IMR-90 (cell line): ENCODE measurements around the gene USP20. TPM values are rescaled to one million over a fixed set of nuclear protein-coding genes. Genes with fewer than 3 reads are reported as not detected.

ENCODE experiments used
- ATAC-seq: fragments of 200-7000 bp; cut with Tn5 transposase; 2 replicates; pipeline ENCODE4 v1.9.1; 2020; ENCODE audit warnings: low read depth, mild to moderate bottlenecking, moderate library complexity
- BruUV-seq: library from RNA; stranded (reverse); fragments of 400-500 nt; replicated peaks from 2 replicates; lab custom pipeline; 2021; lab: Mats Ljungman, UMichigan
- CTCF ChIA-PET: fragments of 300-600 bp; formaldehyde crosslinking; extraction: SDS; loops from one replicate; lab custom pipeline; 2021; ENCODE audit warnings: antibody characterized with exemption; lab: Yijun Ruan, JAX
- POLR2A ChIA-PET: fragments of 300-600 bp; sonication (Branson Sonifier 250); formaldehyde crosslinking; loops from one replicate; lab custom pipeline; 2022; ENCODE audit warnings: antibody characterized with exemption; ENCODE audit not compliant: unreplicated experiment; lab: Charles Lee
- DNase-seq: peaks from one replicate; pipeline ENCODE4 v3.0.0; 2013
- H2AFZ ChIP-seq: replicated peaks from 2 replicates; pipeline ENCODE3; 2013; ENCODE audit warnings: low read length, mild to moderate bottlenecking; ENCODE audit not compliant: poor library complexity
- H2AK5ac ChIP-seq: 2 replicates; pipeline ENCODE4 v1.6.1; 2013; ENCODE audit warnings: low read depth, low read length, inconsistent platforms
- H2AK9ac ChIP-seq: replicated peaks from 2 replicates; pipeline ENCODE3; 2013; ENCODE audit warnings: mild to moderate bottlenecking, low read depth, low read length, moderate library complexity; ENCODE audit not compliant: poor library complexity
- H2BK120ac ChIP-seq: 2 replicates; pipeline ENCODE4 v1.6.1; 2013; ENCODE audit warnings: low read depth, low read length, inconsistent platforms
- H2BK15ac ChIP-seq: 3 replicates; pipeline ENCODE4 v1.6.1; 2013; ENCODE audit warnings: low read depth, low read length, inconsistent platforms
- H2BK20ac ChIP-seq: 2 replicates; pipeline ENCODE4 v1.6.1; 2013; ENCODE audit warnings: low read depth, mild to moderate bottlenecking, inconsistent platforms, low read length, moderate library complexity
- H2BK5ac ChIP-seq: 2 replicates; pipeline ENCODE4 v1.6.1; 2013; ENCODE audit warnings: mild to moderate bottlenecking, low read depth, low read length, inconsistent platforms; ENCODE audit not compliant: poor library complexity, severe bottlenecking
- H3K14ac ChIP-seq: replicated peaks from 2 replicates; pipeline ENCODE4 v1.6.1; 2013; ENCODE audit warnings: low read depth, low read length, inconsistent platforms
- H3K18ac ChIP-seq: 2 replicates; pipeline ENCODE4 v1.6.1; 2013; ENCODE audit warnings: low read depth, low read length, control low read depth
- H3K23ac ChIP-seq: 2 replicates; pipeline ENCODE4 v1.6.1; 2013; ENCODE audit warnings: low read depth, low read length, inconsistent platforms
- H3K27ac ChIP-seq: 2 replicates; pipeline ENCODE4 v1.5.1; 2013; ENCODE audit warnings: mild to moderate bottlenecking, control low read depth, low read length; ENCODE audit not compliant: insufficient read depth
- H3K27me3 ChIP-seq: 2 replicates; pipeline ENCODE4 v1.6.1; 2013; ENCODE audit warnings: low read length; ENCODE audit not compliant: control insufficient read depth, insufficient read depth
- H3K36me3 ChIP-seq: 2 replicates; pipeline ENCODE4 v1.6.1; 2013; ENCODE audit warnings: low read length, mixed read lengths; ENCODE audit not compliant: control insufficient read depth, insufficient read depth
- H3K4ac ChIP-seq: 2 replicates; pipeline ENCODE4 v1.6.1; 2013; ENCODE audit warnings: low read depth, low read length, inconsistent platforms
- H3K4me1 ChIP-seq: 2 replicates; pipeline ENCODE4 v1.6.1; 2013; ENCODE audit warnings: low read length, mixed read lengths; ENCODE audit not compliant: control insufficient read depth, insufficient read depth
- H3K4me2 ChIP-seq: 2 replicates; pipeline ENCODE4 v1.6.1; 2013; ENCODE audit warnings: low read depth, mild to moderate bottlenecking, control low read depth, low read length, moderate library complexity
- H3K4me3 ChIP-seq: 2 replicates; pipeline ENCODE4 v1.5.1; 2013; ENCODE audit warnings: low read depth, mild to moderate bottlenecking, control low read depth, low read length, moderate library complexity; ENCODE audit not compliant: insufficient read depth
- H3K56ac ChIP-seq: 2 replicates; pipeline ENCODE4 v1.6.1; 2013; ENCODE audit warnings: low read length, inconsistent platforms; ENCODE audit not compliant: insufficient read depth; ENCODE audit errors: extremely low read depth
- H3K79me1 ChIP-seq, 2 experiments: 2 replicates each; pipeline ENCODE4 v1.6.1; 2013; ENCODE audit warnings: low read length in 2 of 2, inconsistent platforms in 1 of 2, low read depth in 1 of 2
- H3K9ac ChIP-seq: 2 replicates; pipeline ENCODE4 v1.6.1; 2013; ENCODE audit warnings: low read depth, low read length, control low read depth
- H3K9me1 ChIP-seq: 2 replicates; pipeline ENCODE4 v1.6.1; 2013; ENCODE audit warnings: low read length, inconsistent platforms; ENCODE audit not compliant: insufficient read depth
- H3K9me3 ChIP-seq: 2 replicates; pipeline ENCODE4 v1.6.1; 2013; ENCODE audit warnings: low read length; ENCODE audit not compliant: control insufficient read depth, insufficient read depth
- H4K20me1 ChIP-seq: 2 replicates; pipeline ENCODE4 v1.6.1; 2013; ENCODE audit warnings: low read length, inconsistent platforms; ENCODE audit not compliant: insufficient read depth
- H4K5ac ChIP-seq: 2 replicates; pipeline ENCODE4 v1.6.1; 2013; ENCODE audit warnings: mild to moderate bottlenecking, low read depth, low read length, control low read depth
- H4K8ac ChIP-seq, 2 experiments: 2 replicates each; pipeline ENCODE4 v1.6.1; 2013; ENCODE audit warnings: low read depth in 2 of 2, low read length in 2 of 2, control low read depth in 1 of 2, inconsistent platforms in 1 of 2
- H4K91ac ChIP-seq: 2 replicates; pipeline ENCODE4 v1.6.1; 2013; ENCODE audit warnings: low read depth, low read length, inconsistent platforms; ENCODE audit not compliant: insufficient read depth
- CEBPB ChIP-seq: IDR thresholded peaks from 2 replicates; pipeline ENCODE4 v1.6.1; 2012; ENCODE audit warnings: low read depth, low read length, improper control_type of control experiment
- MAZ ChIP-seq: IDR thresholded peaks from 2 replicates; pipeline ENCODE4 v1.6.1; 2012; ENCODE audit warnings: low read depth, mild to moderate bottlenecking, low read length, improper control_type of control experiment, moderate library complexity, borderline replicate concordance
- WGBS, 2 experiments: methylation state at CpG; one replicate each; pipeline versions ENCODE4 v1.1.5 to v1.1.7; 2013; ENCODE audit warnings: missing lambda C conversion rate in 2 of 2; ENCODE audit not compliant: insufficient read length in 1 of 2; ENCODE audit errors: extremely low coverage in 2 of 2; 5-methylcytosine and 5-hydroxymethylcytosine counted together
- dilution Hi-C: fragments of 300-500 bp; cut with HindIII; formaldehyde crosslinking; loops from one replicate; pipeline ENCODE4 v1.14.3; 2018; ENCODE audit warnings: low sequenced_read_pairs; ENCODE audit not compliant: unreplicated experiment
- in situ Hi-C: fragments of 300-500 bp; cut with MboI; formaldehyde crosslinking; loops from 3 replicates; pipeline ENCODE4 v1.14.3; 2019; ENCODE audit warnings: low sequenced_read_pairs, inconsistent platforms, mixed read lengths
- intact Hi-C: fragments of 100-400 bp; cut with micrococcal nuclease; formaldehyde crosslinking; loops from 2 replicates; pipeline ENCODE4 v1.10.0; 2022
- polyA plus RNA-seq, 3 experiments: library from polyadenylated mRNA; depleted of rRNA; stranded (reverse); fragments of >200 nt; gene quantifications; 2 replicates each; pipeline ENCODE4 v1.2.3, GENCODE V29; 2012; ENCODE audit warnings: low replicate concordance in 1 of 3
- total RNA-seq: library from RNA; depleted of rRNA; stranded (reverse); fragments of >200 nt; gene quantifications from 2 replicates; pipeline ENCODE4 v1.2.3, GENCODE V29; 2012

USP20 gene
- total and polyA plus RNA-seq, 2 of the 4 experiments (the other 2 are of a cell fraction), result 3.8 to 21.6 TPM

GRCh38 chr9:129879103-129879699 lies 43.9 kb downstream of the USP20 start:
- no peak overlapping the region for H3K27ac ChIP-seq
- no peak overlapping the region for H2AK9ac ChIP-seq
- no peak overlapping the region for H3K18ac ChIP-seq
- H3K14ac ChIP-seq, result no peak overlapping the region
- no peak overlapping the region for H3K9ac ChIP-seq
- no peak overlapping the region for H4K91ac ChIP-seq
- H3K4me3 ChIP-seq, result no peak overlapping the region
- ChIA-PET CTCF (no interaction called here), POLR2A (no interaction called here)
- DNase-seq (no peak), ATAC-seq (no peak)
- no peak overlapping the region for H2AFZ ChIP-seq
- no peak overlapping the region for H2AK5ac ChIP-seq
- H3K9me3 ChIP-seq, result no peaks in the 10 kb centered on the region
- no peak overlapping the region for H2BK20ac ChIP-seq
- dilution Hi-C loops, result no loop called here
- intact Hi-C loops, result no loop called here
- no peak overlapping the region for H4K5ac ChIP-seq
- H2BK5ac ChIP-seq, result no peak overlapping the region
- no peaks in the 10 kb centered on the region for H3K79me1 ChIP-seq
- no peak overlapping the region for H4K8ac ChIP-seq
- H3K4ac ChIP-seq, result no peak overlapping the region
- H3K27me3 ChIP-seq, result no peaks in the 10 kb centered on the region
- no peak overlapping the region for H2BK120ac ChIP-seq
- no TSS peak for BruUV-seq
- H3K36me3 ChIP-seq, result peaks cover 50% of the 10 kb centered on the region
- no peak overlapping the region for H2BK15ac ChIP-seq
- H3K9me1 ChIP-seq, result peaks cover 9% of the 10 kb centered on the region; the same call in 1 of the 2 replicates
- in situ Hi-C loops, result loop anchor here (25.0 kb wide), 1 partner anchor 183 kb away; the partner anchor contains the start of gene GPR107
- 98% methylated on average over 7 of the region's 17 CpGs; no CpG with 5 or more reads in 1 of the 2 experiments for WGBS, 2 experiments
- H3K56ac ChIP-seq, result no peak overlapping the region
- TF ChIP-seq CEBPB (no peak), MAZ (no peak)
- peaks cover 3% of the 10 kb centered on the region; the same call in 1 of the 2 replicates for H3K4me1 ChIP-seq
- no peak overlapping the region for H3K4me2 ChIP-seq
- H3K23ac ChIP-seq, result no peak overlapping the region
- H4K20me1 ChIP-seq, result no peaks in the 10 kb centered on the region
